WTC11 (cell line): Measurements from ENCODE around the gene ITGA1. TPM values are rescaled to one million over a fixed set of nuclear protein-coding genes. Genes with fewer than 3 reads are reported as not detected.

Experiments
- ATAC-seq: fragments of 200-7000 bp; cut with Tn5 transposase; 2 replicates; pipeline ENCODE4 v1.10.0; 2021; ENCODE audit warnings: mild to moderate bottlenecking, moderate library complexity
- CTCF ChIA-PET: fragments of 300-600 bp; sonication (Branson Sonifier 250); formaldehyde crosslinking; loops from one replicate; lab custom pipeline; 2021; ENCODE audit warnings: antibody characterized with exemption; lab: Charles Lee
- POLR2A ChIA-PET: fragments of 350-600 bp; sonication (Branson Sonifier 250); formaldehyde crosslinking; loops from one replicate; lab custom pipeline; 2021; ENCODE audit warnings: antibody characterized with exemption; lab: Charles Lee
- DNase-seq: peaks from one replicate; pipeline ENCODE4 v3.0.0; 2021; ENCODE audit warnings: low spot score
- H3K27ac Mint-ChIP-seq: 2 replicates; pipeline ENCODE4 v1.8.0; 2021; ENCODE audit warnings: mixed read lengths
- H3K27me3 Mint-ChIP-seq: 2 replicates; pipeline ENCODE4 v1.8.0; 2021; ENCODE audit warnings: low read depth, mild to moderate bottlenecking, moderate library complexity, mixed read lengths
- H3K36me3 Mint-ChIP-seq: 2 replicates; pipeline ENCODE4 v1.8.0; 2021; ENCODE audit warnings: mixed read lengths
- H3K4me1 Mint-ChIP-seq: 2 replicates; pipeline ENCODE4 v1.8.0; 2022; ENCODE audit warnings: mixed read lengths
- H3K4me3 Mint-ChIP-seq: 2 replicates; pipeline ENCODE4 v1.8.0; 2021; ENCODE audit warnings: mild to moderate bottlenecking, moderate library complexity, mixed read lengths
- H3K9me3 Mint-ChIP-seq: 2 replicates; pipeline ENCODE4 v1.8.0; 2021; ENCODE audit warnings: mixed read lengths
- CBFB ChIP-seq: sonication (generic); formaldehyde crosslinking; IDR thresholded peaks from 2 replicates; pipeline ENCODE4 v1.8.1; 2022; ENCODE audit warnings: mild to moderate bottlenecking, low read depth, missing genetic modification reagents
- EMX1 ChIP-seq: fragments of 250-450 bp; sonication (Bioruptor Pico); IDR thresholded peaks from 2 replicates; pipeline ENCODE4 v1.8.0; 2021; ENCODE audit warnings: mild to moderate bottlenecking
- ETV6 ChIP-seq: sonication (generic); formaldehyde crosslinking; IDR thresholded peaks from 2 replicates; pipeline ENCODE4 v1.8.1; 2022; ENCODE audit warnings: mild to moderate bottlenecking, missing genetic modification reagents
- JUN ChIP-seq: sonication (generic); formaldehyde crosslinking; IDR thresholded peaks from 2 replicates; pipeline ENCODE4 v1.8.0; 2023; ENCODE audit warnings: mild to moderate bottlenecking, missing genetic modification reagents
- NFATC4 ChIP-seq: fragments of 250-450 bp; sonication (Bioruptor Pico); IDR thresholded peaks from 2 replicates; pipeline ENCODE4 v1.9.0; 2021; ENCODE audit warnings: mild to moderate bottlenecking
- NR3C1 ChIP-seq: sonication (generic); formaldehyde crosslinking; conservative IDR thresholded peaks from 2 replicates; pipeline ENCODE4 v1.8.1; 2023; ENCODE audit warnings: low read depth, mild to moderate bottlenecking, missing genetic modification reagents
- ZNF423 ChIP-seq: fragments of 250-450 bp; sonication (Bioruptor Pico); IDR thresholded peaks from 2 replicates; pipeline ENCODE4 v2.1.2; 2022; ENCODE audit warnings: mild to moderate bottlenecking, moderate library complexity
- total RNA-seq: library from RNA; stranded (reverse); gene quantifications from 3 replicates; pipeline ENCODE4 v1.2.3, GENCODE V29; 2021
- TF ChIP-seq, protein P1 (sequence below): fragments of 250-450 bp; sonication (Bioruptor Pico); IDR thresholded peaks from 2 replicates; pipeline ENCODE4 v1.9.0; 2021; ENCODE audit warnings: mild to moderate bottlenecking, borderline replicate concordance
- TF ChIP-seq, protein P2 (sequence below): fragments of 250-450 bp; sonication (Bioruptor Pico); IDR thresholded peaks from 2 replicates; pipeline ENCODE4 v1.9.0; 2021; ENCODE audit warnings: mild to moderate bottlenecking
- TF ChIP-seq, protein P3 (sequence below): fragments of 250-450 bp; sonication (Bioruptor Pico); IDR thresholded peaks from 2 replicates; pipeline ENCODE4 v1.9.0; 2021; ENCODE audit warnings: moderate library complexity, mild to moderate bottlenecking, inconsistent platforms, borderline replicate concordance
- TF ChIP-seq, protein P4 (sequence below): sonication (generic); formaldehyde crosslinking; IDR thresholded peaks from 2 replicates; pipeline ENCODE4 v1.8.0; 2022; ENCODE audit warnings: mild to moderate bottlenecking, missing genetic modification reagents
- TF ChIP-seq, protein P5 (sequence below): sonication (generic); formaldehyde crosslinking; IDR thresholded peaks from 2 replicates; pipeline ENCODE4 v1.8.0; 2023; ENCODE audit warnings: missing genetic modification reagents
- TF ChIP-seq, protein P6 (sequence below): sonication (generic); formaldehyde crosslinking; conservative IDR thresholded peaks from 2 replicates; pipeline ENCODE4 v1.8.1; 2022; ENCODE audit warnings: mild to moderate bottlenecking, missing genetic modification reagents

The ITGA1 gene
- total RNA-seq, 1 experiment from 2014 or later: 6.5 TPM

DNA sequence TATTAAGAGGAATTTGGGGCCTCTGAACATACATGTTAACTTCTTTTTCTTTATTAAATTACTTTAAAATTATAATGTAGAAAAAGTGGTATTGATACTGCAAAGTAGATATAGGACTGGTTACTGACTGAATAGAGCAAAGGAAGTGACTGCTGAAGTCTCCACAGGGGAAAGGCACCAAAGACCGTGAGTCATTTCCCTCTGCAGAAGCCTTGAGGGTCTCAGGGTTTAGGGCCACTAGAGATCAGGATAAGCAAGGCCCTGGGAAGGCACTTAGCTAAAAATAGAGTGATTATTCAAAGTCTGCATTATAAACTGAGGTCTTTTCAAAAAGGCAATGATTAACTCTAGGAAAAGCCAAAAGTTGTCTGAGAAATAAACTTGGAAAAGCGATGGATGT lies 44.7 kb upstream of the ITGA1 start:
- no peak for ATAC-seq
- Mint-ChIP-seq H3K36me3 (no peaks in the 10 kb centered on the region), H3K4me1 (no peaks in the 10 kb centered on the region), H3K27ac (no peak overlapping the region), H3K27me3 (no peaks in the 10 kb centered on the region), H3K9me3 (no peaks in the 10 kb centered on the region), H3K4me3 (no peak overlapping the region)
- ChIA-PET CTCF (no interaction called here), POLR2A (no interaction called here)
- TF ChIP-seq, protein P1, sequence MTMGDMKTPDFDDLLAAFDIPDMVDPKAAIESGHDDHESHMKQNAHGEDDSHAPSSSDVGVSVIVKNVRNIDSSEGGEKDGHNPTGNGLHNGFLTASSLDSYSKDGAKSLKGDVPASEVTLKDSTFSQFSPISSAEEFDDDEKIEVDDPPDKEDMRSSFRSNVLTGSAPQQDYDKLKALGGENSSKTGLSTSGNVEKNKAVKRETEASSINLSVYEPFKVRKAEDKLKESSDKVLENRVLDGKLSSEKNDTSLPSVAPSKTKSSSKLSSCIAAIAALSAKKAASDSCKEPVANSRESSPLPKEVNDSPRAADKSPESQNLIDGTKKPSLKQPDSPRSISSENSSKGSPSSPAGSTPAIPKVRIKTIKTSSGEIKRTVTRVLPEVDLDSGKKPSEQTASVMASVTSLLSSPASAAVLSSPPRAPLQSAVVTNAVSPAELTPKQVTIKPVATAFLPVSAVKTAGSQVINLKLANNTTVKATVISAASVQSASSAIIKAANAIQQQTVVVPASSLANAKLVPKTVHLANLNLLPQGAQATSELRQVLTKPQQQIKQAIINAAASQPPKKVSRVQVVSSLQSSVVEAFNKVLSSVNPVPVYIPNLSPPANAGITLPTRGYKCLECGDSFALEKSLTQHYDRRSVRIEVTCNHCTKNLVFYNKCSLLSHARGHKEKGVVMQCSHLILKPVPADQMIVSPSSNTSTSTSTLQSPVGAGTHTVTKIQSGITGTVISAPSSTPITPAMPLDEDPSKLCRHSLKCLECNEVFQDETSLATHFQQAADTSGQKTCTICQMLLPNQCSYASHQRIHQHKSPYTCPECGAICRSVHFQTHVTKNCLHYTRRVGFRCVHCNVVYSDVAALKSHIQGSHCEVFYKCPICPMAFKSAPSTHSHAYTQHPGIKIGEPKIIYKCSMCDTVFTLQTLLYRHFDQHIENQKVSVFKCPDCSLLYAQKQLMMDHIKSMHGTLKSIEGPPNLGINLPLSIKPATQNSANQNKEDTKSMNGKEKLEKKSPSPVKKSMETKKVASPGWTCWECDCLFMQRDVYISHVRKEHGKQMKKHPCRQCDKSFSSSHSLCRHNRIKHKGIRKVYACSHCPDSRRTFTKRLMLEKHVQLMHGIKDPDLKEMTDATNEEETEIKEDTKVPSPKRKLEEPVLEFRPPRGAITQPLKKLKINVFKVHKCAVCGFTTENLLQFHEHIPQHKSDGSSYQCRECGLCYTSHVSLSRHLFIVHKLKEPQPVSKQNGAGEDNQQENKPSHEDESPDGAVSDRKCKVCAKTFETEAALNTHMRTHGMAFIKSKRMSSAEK (CRISPR knock-in tag): no peak
- no peak for TF ChIP-seq EMX1 (CRISPR knock-in tag)
- DNase-seq: no peak

DNA sequence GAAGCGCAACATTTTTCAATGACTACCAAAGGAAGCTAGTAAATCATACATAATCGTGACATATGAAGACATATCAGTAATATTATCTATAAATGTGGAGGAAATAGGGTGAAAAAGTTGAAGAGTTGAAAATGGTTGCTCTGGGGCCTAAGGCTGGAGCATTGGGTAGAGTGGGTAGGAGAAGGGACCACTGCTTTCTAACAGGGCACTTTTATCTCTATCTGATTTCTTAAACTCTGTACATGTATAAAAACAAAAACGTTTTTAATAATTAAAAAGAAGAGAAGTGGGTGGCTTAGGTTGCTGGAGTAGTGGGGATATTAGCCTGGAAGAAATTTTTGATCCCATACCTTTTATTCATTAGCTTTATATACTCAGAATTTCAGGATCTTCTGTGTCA lies 44.2 kb upstream of the ITGA1 start:
- TF ChIP-seq ZNF423 (CRISPR knock-in tag) (no peak), JUN (CRISPR knock-in tag) (no peak), NR3C1 (CRISPR knock-in tag) (no peak), CBFB (CRISPR knock-in tag) (no peak), NFATC4 (CRISPR knock-in tag) (no peak), ETV6 (no peak)
- TF ChIP-seq, protein P2, sequence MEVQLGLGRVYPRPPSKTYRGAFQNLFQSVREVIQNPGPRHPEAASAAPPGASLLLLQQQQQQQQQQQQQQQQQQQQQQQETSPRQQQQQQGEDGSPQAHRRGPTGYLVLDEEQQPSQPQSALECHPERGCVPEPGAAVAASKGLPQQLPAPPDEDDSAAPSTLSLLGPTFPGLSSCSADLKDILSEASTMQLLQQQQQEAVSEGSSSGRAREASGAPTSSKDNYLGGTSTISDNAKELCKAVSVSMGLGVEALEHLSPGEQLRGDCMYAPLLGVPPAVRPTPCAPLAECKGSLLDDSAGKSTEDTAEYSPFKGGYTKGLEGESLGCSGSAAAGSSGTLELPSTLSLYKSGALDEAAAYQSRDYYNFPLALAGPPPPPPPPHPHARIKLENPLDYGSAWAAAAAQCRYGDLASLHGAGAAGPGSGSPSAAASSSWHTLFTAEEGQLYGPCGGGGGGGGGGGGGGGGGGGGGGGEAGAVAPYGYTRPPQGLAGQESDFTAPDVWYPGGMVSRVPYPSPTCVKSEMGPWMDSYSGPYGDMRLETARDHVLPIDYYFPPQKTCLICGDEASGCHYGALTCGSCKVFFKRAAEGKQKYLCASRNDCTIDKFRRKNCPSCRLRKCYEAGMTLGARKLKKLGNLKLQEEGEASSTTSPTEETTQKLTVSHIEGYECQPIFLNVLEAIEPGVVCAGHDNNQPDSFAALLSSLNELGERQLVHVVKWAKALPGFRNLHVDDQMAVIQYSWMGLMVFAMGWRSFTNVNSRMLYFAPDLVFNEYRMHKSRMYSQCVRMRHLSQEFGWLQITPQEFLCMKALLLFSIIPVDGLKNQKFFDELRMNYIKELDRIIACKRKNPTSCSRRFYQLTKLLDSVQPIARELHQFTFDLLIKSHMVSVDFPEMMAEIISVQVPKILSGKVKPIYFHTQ (CRISPR knock-in tag): no peak
- TF ChIP-seq, protein P3, sequence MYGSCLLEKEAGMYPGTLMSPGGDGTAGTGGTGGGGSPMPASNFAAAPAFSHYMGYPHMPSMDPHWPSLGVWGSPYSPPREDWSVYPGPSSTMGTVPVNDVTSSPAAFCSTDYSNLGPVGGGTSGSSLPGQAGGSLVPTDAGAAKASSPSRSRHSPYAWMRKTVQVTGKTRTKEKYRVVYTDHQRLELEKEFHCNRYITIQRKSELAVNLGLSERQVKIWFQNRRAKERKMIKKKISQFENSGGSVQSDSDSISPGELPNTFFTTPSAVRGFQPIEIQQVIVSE: no peak
- TF ChIP-seq, protein P4, sequence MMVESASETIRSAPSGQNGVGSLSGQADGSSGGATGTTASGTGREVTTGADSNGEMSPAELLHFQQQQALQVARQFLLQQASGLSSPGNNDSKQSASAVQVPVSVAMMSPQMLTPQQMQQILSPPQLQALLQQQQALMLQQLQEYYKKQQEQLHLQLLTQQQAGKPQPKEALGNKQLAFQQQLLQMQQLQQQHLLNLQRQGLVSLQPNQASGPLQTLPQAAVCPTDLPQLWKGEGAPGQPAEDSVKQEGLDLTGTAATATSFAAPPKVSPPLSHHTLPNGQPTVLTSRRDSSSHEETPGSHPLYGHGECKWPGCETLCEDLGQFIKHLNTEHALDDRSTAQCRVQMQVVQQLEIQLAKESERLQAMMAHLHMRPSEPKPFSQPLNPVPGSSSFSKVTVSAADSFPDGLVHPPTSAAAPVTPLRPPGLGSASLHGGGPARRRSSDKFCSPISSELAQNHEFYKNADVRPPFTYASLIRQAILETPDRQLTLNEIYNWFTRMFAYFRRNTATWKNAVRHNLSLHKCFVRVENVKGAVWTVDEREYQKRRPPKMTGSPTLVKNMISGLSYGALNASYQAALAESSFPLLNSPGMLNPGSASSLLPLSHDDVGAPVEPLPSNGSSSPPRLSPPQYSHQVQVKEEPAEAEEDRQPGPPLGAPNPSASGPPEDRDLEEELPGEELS (CRISPR knock-in tag): no peak
- TF ChIP-seq, protein P5, sequence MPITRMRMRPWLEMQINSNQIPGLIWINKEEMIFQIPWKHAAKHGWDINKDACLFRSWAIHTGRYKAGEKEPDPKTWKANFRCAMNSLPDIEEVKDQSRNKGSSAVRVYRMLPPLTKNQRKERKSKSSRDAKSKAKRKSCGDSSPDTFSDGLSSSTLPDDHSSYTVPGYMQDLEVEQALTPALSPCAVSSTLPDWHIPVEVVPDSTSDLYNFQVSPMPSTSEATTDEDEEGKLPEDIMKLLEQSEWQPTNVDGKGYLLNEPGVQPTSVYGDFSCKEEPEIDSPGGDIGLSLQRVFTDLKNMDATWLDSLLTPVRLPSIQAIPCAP: no peak
- TF ChIP-seq, protein P6, sequence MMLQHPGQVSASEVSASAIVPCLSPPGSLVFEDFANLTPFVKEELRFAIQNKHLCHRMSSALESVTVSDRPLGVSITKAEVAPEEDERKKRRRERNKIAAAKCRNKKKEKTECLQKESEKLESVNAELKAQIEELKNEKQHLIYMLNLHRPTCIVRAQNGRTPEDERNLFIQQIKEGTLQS: no peak
- no peaks in the 10 kb centered on the region for H3K36me3 Mint-ChIP-seq
- no peaks in the 10 kb centered on the region for H3K27me3 Mint-ChIP-seq
- DNase-seq (no peak), ATAC-seq (no peak)
- H3K27ac Mint-ChIP-seq: no peak overlapping the region
- H3K9me3 Mint-ChIP-seq: no peaks in the 10 kb centered on the region
- H3K4me1 Mint-ChIP-seq: no peaks in the 10 kb centered on the region
- POLR2A ChIA-PET: no interaction called here
- H3K4me3 Mint-ChIP-seq: no peak overlapping the region
- CTCF ChIA-PET: no interaction called here
